Keratinocyte (primary cell): Measurements from ENCODE around the gene PLXDC2.

Source experiments
- EZH2 ChIP-seq: IDR thresholded peaks from one replicate; pipeline ENCODE4 v1.6.1; 2012; ENCODE audit warnings: inconsistent platforms, mild to moderate bottlenecking, low read length, moderate library complexity
- TF ChIP-seq, protein P1 (sequence below), 3 experiments: IDR thresholded peaks in 1 of 3; conservative IDR thresholded peaks in 1 of 3; optimal IDR thresholded peaks in 1 of 3; 2 replicates in 2 of 3; 3 replicates in 1 of 3; pipeline versions ENCODE3 to v1.5.1; 2011; ENCODE audit warnings: low read length in 3 of 3, mild to moderate bottlenecking in 3 of 3, moderate library complexity in 2 of 3, control low read depth in 1 of 3, inconsistent platforms in 1 of 3; ENCODE audit not compliant: insufficient read depth in 2 of 3; ENCODE audit errors: extremely low read depth in 1 of 3

DNA sequence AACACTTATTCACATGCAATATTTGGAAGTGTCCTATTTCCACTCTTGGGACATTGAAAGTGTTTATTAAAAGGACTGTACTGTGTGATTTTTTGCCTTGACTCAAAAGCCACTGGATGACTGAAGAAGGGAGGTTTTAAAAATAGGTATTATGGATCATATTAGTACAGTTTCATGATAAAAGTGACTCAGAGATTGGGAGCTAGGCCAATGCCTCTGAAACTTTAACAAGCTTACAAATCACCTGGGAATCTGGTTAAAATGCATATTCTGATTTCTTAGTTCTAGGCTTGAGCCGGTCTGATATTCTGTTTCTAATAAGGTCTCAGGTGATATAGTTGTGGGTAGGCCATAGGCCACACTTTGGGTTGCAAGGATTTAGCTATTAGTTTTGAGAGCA is 191.2 kb downstream of the PLXDC2 start:
- TF ChIP-seq, protein P1, sequence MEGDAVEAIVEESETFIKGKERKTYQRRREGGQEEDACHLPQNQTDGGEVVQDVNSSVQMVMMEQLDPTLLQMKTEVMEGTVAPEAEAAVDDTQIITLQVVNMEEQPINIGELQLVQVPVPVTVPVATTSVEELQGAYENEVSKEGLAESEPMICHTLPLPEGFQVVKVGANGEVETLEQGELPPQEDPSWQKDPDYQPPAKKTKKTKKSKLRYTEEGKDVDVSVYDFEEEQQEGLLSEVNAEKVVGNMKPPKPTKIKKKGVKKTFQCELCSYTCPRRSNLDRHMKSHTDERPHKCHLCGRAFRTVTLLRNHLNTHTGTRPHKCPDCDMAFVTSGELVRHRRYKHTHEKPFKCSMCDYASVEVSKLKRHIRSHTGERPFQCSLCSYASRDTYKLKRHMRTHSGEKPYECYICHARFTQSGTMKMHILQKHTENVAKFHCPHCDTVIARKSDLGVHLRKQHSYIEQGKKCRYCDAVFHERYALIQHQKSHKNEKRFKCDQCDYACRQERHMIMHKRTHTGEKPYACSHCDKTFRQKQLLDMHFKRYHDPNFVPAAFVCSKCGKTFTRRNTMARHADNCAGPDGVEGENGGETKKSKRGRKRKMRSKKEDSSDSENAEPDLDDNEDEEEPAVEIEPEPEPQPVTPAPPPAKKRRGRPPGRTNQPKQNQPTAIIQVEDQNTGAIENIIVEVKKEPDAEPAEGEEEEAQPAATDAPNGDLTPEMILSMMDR (optimal IDR thresholded peaks at IDR 0.05 in 1 of 3, IDR thresholded peaks at IDR 0.05 in 1 of 3, conservative IDR thresholded peaks at IDR 0.05 in 1 of 3; ENCODE audit: extremely low read depth in 1 of 3, insufficient read depth in 2 of 3, low read length in 3 of 3) = no peak
- no peak for TF ChIP-seq EZH2
